AG09309 (cell line): ENCODE measurements around the gene ITPK1.
"Not testable (repeated sequence)": the region's sequence is repeated elsewhere in the genome, so short reads cannot be mapped to it uniquely, and the experiment has no call there.

ENCODE experiments used
- DNase-seq: peaks from one replicate; pipeline ENCODE4 v3.0.0-alpha.2; 2010; ENCODE audit warnings: low read depth
- H3K4me3 ChIP-seq: 2 replicates; pipeline ENCODE4 v1.5.1; 2011; ENCODE audit warnings: mild to moderate bottlenecking, low read depth, low read length, moderate library complexity; ENCODE audit not compliant: control insufficient read depth
- TF ChIP-seq, protein P1 (sequence below): IDR thresholded peaks from 2 replicates; pipeline ENCODE4 v1.5.1; 2011; ENCODE audit warnings: mild to moderate bottlenecking, low read depth, low read length, inconsistent platforms; ENCODE audit not compliant: insufficient read depth, control insufficient read depth; ENCODE audit errors: missing control alignments

The ITPK1 gene

DNA sequence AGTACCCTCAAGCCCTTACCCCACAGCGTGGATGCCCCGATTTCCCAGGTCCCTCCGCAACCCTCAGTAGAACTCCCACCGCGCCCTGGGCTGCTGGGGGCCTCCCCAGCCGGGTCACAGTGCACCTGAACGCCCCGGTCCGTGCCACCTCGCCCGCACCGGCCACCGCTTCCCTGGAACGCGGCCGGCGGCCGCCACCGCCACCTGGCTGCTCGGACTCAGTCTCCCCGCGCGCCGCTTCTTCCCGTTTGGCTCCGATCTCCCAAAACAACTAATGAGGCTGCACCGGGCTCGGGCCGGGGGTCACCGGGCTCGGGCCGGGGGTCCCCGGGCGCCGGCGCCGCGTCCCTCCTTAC, 1.0 kb downstream of the ITPK1 start:
- H3K4me3 ChIP-seq, result peak overlapping the region; percentile 60
- DNase-seq, result no peak
- TF ChIP-seq, protein P1, sequence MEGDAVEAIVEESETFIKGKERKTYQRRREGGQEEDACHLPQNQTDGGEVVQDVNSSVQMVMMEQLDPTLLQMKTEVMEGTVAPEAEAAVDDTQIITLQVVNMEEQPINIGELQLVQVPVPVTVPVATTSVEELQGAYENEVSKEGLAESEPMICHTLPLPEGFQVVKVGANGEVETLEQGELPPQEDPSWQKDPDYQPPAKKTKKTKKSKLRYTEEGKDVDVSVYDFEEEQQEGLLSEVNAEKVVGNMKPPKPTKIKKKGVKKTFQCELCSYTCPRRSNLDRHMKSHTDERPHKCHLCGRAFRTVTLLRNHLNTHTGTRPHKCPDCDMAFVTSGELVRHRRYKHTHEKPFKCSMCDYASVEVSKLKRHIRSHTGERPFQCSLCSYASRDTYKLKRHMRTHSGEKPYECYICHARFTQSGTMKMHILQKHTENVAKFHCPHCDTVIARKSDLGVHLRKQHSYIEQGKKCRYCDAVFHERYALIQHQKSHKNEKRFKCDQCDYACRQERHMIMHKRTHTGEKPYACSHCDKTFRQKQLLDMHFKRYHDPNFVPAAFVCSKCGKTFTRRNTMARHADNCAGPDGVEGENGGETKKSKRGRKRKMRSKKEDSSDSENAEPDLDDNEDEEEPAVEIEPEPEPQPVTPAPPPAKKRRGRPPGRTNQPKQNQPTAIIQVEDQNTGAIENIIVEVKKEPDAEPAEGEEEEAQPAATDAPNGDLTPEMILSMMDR, result no peak

DNA sequence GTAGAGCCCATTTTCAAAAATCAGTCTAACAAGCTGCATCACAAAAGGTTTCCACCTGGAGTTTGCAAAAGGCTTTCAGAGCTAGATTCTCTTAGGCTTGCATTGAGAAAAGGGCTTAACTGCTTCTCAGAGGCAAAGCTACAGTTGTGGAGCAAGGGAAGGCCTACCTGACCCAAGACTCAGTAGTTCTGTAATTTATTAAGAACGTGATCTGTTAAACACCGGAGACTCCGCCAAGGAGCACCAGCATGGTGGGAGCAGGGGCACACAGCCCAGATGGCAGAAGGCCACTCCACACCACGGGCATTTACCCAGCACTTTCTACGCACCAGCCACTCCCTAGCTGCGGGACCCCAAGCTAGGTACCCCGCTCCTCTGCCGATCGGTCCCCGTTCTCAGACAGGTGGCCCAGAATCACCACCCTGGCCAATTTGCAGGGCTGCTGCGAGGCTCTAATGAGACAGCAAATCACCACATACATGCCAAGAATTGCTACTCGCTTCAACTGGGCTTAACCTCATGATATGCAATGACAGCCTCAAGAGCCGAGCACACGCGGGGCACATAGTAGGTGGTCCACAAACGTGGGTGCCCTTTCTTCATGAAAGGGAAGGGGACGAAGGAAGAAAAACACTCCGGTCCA, 1.5 kb downstream of the ITPK1 start:
- peak overlapping the region; percentile 60 for H3K4me3 ChIP-seq
- TF ChIP-seq, protein P1, result no peak
- DNase-seq, result no peak

DNA sequence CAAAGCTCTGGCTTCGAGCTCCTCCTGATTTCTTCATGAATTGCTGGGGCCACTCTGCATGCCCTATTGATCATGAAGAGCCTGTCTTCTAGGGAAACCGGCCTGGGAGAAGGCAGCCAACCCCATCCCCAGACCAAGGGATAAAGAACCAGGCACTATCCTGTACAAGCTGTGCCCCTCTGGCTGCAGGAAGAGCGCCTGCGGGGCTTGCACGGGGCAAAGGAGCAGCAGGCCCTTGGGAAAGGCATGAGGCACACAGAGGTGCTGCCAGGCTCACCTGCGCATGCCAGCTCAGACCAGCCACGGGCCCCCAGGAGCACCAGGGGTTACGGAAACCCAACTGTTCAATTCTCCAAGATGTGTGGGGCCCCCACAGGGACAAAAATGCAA, 2.1 kb downstream of the ITPK1 start:
- no peak for DNase-seq
- TF ChIP-seq, protein P1, result no peak
- no peak overlapping the region for H3K4me3 ChIP-seq

DNA sequence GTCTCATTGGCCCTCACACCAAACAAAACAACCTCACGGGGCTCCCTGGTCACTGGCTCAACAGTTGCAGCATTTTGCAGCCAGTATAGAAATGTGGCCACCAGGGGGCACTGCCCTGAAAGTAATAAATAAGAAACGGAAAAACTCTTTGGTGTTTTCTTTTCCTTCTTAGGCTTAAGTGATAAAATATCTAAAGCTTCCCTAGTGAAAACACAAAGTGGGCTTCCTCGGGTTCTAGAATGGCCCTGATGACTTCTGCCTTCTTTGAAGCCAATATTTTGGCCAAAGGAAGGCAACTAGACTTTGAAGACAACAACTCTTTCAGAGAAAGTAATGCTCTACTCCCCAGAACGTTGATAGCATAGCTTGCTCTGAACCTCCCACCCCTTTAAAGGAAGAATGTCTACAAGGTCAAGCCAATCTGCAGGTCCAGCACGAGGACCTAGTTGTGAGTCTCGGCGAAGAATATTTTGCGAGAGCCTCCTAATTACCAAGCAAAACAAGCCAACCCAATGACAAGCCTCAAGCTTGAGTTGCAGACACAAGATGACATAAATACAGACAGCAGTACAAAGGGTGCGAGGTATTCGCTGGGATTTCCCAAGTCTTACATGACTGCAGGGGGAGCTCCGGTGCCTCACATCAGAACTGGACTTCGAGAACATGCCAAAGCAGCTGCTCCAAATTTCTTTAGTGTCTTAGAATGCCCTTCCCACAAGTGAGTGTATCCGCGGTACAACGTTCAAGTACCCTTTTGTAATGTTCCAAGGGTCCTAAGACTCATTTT, 2.6 kb downstream of the ITPK1 start:
- TF ChIP-seq, protein P1, result peak; percentile 75
- DNase-seq, result peak; percentile 61
- H3K4me3 ChIP-seq, result no peak overlapping the region; the same call in 1 of the 2 replicates

DNA sequence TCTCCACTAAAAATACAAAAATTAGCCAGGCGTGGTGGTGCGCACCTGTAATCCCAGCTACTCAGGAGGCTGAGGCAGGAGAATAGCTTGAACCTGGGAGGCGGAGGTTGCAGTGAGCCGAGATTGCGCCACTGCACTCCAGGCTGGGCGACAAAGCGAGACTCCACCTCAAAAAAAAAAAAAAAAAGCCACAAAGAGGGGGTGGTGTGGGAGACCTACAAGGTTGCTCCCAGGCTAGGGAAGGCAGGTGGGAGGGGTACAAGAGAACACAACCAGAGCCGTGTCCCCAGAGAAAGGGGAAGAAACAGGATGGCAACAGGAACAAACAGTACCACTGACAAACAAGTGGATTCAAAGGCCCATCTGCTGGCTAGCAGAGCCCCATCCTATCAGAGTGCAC, 4.2 kb downstream of the ITPK1 start:
- H3K4me3 ChIP-seq, DNase-seq: not testable (repeated sequence)

DNA sequence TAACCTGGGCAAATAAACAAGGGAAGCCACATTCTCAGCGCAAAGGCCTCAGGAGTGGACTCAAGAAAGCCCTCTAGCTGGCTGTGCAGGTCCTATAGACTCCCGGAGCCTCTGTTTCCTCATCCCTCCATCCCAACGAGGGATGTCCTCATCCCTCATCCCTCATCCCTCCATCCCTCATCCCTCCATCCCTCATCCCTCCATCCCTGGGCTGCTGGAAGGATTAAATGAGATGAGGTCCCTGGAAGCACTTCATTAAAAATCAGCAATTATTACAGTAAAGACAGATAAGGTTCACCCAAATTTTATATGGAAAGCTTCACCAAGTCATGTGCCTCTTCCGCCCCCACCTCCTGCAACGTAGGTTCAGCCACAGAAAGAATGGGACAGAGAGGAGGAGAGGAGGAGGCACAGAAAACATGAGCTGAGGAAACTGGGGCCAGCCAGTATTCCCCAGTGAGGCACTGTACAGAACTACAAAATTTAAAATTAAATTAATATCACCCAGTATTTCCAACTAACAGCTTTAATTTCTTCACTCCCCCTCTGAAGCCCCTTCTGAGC, 4.8 kb downstream of the ITPK1 start:
- H3K4me3 ChIP-seq, result no peak overlapping the region
- TF ChIP-seq, protein P1, result no peak

DNA sequence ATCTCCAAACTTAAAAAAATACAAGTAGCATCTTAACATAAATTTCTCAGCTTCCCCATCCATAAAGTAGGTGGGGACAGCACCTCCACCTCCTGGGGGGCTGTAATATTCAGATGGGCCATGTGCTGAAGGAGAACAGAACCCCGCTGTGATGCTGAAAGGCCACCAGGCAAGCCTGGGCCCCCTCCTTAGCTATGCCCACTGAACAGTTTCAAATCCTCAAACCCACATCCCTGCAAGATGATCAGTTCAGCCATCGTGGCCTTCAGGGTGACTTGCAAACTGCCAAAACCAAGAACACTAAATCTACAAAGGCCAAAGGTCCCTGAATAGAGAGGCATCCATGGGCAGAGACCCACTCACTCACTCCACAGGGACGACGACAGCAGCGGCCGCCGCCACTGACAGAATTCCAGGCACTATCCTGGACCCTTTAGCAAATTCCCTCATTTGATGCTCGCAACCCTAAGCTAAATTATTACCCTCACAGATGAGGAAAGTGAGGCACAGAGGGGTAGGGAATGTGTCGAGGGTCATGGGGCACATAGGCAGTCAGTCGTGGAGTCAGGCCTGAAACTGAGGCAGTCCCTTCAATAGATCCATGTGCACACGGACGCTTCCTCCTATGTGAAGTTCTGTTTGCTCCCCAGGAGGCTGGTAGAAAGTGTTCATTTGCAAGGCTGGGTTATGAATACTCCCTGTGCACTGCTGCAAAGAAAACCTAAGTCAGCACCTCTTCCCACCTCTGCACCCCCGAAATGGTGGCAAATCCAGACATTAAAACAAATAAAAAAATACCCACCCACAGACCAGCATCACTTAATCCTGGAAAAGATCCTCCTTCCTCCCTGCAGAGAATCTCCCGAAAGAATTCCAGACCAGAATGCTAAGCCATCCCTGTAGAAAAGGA, 5.9 kb downstream of the ITPK1 start:
- no peak for DNase-seq
- H3K4me3 ChIP-seq, result no peak overlapping the region
- TF ChIP-seq, protein P1, result no peak

More for the DNA sequence above, 4.8 kb downstream of the ITPK1 start:
- DNase-seq, result no peak
